GM21447 (cell line): ENCODE data around the gene FAM117A.
"Not testable (repeated sequence)": the region's sequence is repeated elsewhere in the genome, so short reads cannot be mapped to it uniquely, and the experiment has no call there.

Experiments
- ATAC-seq: cut with Tn5 transposase; IDR thresholded peaks from one replicate; pipeline ENCODE4 v1.9.1; 2021; ENCODE audit not compliant: unreplicated experiment

The FAM117A gene

DNA sequence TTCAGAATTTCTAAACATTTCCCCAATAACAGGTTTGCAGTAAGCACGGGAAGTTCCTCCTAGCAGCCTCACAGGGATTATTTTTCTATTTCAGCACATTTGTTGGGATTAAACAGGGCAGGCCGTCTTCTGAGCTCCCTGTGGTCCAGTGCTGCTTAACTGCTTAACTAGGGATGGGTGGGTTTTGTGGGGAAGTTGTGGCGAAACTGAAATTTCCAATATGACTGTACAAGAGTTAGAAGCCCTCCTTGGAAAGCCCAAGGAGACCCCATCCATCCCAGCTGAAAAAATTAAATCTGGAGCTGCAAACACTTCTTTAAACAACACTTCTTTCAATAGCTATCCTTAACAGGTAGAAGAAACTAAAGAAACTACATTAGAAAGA, 22.2 kb downstream of the FAM117A start:
- no peak for ATAC-seq

DNA sequence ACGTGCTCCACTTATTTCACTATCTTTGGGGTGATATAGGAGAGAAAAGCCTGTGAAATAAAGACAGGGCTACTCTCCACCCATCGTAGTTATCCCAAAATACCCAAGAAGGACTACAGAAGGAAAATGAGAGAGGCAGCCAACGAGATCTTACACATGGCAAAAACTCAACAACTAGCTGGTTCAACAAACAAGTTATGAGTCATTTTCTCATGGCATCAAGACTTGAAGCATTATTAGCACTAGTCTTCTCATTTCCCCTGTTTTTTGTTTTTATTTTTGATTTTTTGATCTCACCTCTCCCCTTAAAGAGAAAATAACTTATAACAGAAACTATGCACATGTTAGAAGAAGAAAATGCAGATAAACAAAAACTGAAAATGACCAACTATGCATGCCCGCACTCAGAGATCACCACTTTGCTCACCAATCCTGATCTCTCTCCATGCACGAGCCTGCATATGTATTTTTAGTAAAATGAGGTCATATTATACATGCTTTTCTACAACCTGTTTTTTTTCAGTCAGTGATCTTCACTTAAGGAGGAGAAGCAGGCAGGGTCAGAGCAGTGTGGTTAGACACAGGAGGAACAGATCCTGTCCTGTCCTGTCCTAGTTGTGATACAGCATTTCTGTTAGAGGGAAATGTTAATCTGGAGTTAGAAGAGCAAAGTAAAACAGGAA, 22.8 kb downstream of the FAM117A start:
- peak; percentile 37 for ATAC-seq

- ATAC-seq: no peak
These were observed 24.2 kb downstream of the FAM117A start for GRCh38 chr17:49739641-49740271.

GRCh38 chr17:49738456-49739163, 25.3 kb downstream of the FAM117A start:
- ATAC-seq: no peak

- ATAC-seq: no peak
These were observed 29.1 kb downstream of the FAM117A start for GRCh38 chr17:49734515-49735490.

DNA sequence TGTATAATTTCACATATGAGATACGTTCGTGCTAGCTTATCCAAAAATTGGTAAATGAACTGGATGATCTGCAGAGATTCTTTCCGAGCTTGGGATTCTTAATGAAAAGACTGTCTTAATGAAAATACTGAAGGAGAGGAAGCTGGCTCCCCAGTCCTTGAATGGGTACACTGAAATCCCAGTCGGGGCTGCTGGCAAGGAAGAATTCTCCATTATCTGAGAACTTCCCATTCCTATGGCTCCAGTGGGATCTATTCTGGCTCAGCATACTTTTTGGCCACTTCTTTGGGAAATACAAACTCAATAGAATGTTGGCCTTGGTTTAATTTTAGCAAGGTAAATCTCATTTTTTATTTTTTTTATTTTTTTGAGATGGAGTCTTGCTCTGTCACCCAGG, 32.5 kb downstream of the FAM117A start:
- ATAC-seq: no peak

DNA sequence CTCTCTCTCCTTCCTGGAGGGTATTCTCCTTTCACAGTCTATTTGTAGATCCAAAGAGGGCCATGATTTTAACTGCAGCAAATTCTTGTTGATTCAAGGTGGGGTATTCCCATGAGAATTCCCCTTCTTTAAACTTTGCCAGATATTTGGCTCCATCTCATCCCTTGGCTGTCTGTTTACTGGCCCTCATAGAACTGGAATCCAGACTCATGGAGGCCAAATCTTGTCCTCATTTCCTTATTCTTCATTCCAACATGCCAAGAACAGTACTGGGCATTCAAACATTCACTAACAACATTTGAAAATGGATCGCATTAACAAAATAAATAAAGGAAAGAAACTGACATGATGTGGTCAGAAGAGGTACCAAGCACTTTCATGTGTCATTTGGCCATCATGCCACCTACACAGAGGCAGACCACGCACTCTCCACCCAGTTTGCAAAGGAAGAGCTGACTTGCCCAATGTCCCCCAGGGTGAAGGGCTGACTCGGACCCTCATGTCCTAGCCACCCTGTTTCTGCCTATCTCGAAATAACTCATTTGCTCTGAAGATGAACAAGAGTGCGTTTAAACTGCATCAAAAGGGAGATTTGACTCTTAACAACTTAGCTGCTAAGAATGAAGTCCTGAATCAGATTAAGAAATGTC, 33.0 kb downstream of the FAM117A start:
- ATAC-seq: no peak

- ATAC-seq: no peak
These were observed 33.7 kb downstream of the FAM117A start for GRCh38 chr17:49730078-49730784.

GRCh38 chr17:49729069-49729468, 34.9 kb downstream of the FAM117A start:
- no peak for ATAC-seq

DNA sequence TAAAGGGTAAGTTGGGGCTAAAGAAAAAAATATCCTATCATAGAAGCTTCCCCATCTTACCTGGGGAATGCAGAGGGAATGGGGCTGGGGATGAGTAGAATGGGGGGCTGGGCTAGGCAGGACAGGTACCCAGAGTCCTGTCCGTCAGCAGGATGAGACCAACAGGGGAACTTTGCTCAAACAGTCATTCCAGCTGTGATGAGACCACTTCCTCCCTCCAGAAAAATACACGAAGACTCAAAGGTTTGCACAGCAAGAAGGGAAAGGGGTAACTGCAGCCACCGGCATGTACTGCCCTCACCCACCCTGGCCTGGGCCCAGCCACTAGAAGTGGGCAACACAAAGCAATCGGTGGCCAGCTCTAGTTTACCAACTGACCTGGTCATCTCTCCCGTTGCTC, 35.5 kb downstream of the FAM117A start:
- no peak for ATAC-seq

GRCh38 chr17:49727380-49727779, 36.6 kb downstream of the FAM117A start:
- ATAC-seq: no peak

- ATAC-seq: no peak
These were observed 38.3 kb downstream of the FAM117A start for GRCh38 chr17:49725452-49726130.

DNA sequence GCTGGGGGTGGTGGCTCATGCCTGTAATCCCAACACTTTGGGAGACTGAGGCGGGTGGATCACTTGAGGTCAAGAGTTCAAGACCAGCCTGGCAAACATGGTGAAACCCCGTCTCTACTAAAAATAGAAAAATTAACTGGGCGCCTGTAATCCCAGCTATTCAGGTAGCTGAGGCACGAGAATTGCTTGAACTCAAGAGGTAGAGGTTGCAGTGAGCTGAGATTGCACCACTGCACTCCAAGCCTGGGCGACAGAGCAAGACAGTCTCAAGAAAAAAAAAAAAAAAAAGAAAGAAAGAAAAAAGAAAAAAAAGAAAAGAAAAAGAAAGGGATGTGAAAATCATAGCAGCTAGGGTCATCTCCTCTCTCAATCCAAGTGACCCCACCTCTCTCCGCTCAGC, 39.4 kb downstream of the FAM117A start:
- not testable (repeated sequence) for ATAC-seq

GRCh38 chr17:49723423-49723822, 40.5 kb downstream of the FAM117A start:
- no peak for ATAC-seq

- ATAC-seq: no peak
These were observed 41.9 kb downstream of the FAM117A start for GRCh38 chr17:49722066-49722465.

- no peak for ATAC-seq
These were observed 46.5 kb downstream of the FAM117A start for GRCh38 chr17:49717371-49717861.

- no peak for ATAC-seq
These were observed 47.1 kb downstream of the FAM117A start for GRCh38 chr17:49716668-49717364.

GRCh38 chr17:49715717-49716279, 48.1 kb downstream of the FAM117A start:
- ATAC-seq: no peak
